ENCODE measurements around the gene PRDM16. TPM values are rescaled to one million over a fixed set of nuclear protein-coding genes. Genes with fewer than 3 reads are reported as not detected.
A peak's percentile ranks its signal among the peaks of the same experiment; 100 is the strongest.

The PRDM16 gene
- total RNA-seq, 1 experiment from 2014 or later = not detected

DNA sequence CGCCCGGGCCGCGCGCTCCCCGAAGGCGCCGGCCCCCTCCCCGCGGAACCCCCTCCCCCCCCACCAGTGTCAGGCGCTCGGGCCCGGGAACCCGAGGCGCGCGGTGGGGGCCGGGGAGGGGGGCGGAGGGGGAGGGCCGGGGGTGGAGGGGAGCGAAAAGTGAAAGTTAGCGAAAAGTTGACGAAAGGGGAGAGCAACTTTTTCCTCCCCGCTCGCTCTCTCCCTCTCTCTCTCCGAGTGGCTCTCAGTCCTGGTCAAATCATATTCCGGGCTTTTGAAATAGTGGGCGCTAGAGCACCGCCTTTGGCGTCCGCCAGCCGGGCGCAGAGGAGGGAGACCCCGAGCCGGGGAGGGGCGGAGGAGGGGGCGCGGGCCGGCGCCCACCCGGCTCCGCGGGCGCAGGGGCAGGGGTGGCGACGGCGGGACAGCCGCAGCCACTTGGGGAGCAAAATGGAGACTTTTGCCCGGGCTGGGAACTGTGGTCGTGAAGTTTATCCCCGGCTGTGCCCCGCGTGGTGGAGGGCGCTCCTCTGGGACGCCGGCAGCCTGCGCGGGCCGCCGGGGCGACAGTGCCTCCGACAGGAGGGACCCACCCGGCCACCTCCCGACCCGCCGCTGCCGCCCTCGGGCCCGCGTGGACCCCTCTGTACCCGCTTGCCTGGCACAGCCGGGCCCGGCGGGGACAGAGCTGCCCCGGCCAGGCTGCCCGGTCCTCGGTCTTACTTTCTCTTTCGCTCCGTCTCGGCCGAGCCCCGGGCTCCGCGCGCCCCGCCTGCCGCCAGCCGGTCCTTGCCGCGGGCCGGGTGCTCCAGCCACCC, 697 bp downstream of the PRDM16 start:
- peak; percentile 24 for DNase-seq (ENCODE audit: low read depth)

DNA sequence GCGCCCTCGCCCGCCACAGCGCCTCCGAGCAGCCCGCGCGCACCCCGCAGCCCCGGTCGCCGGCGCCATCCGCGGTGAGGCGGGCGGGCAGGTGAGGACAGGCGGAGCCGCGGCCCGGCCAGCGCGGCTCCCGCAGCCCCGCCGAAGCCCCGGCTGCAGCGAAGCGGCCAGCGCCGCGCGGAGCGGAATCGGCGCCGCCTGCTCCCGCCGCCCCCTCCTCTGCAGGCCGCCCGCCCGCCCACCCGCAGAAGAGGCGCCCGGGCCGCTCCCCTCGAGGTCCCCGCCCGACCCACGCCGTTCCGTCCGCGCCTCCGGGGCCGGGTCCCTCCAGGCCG, 1.3 kb downstream of the PRDM16 start:
- DNase-seq (ENCODE audit: low read depth) = no peak

DNA sequence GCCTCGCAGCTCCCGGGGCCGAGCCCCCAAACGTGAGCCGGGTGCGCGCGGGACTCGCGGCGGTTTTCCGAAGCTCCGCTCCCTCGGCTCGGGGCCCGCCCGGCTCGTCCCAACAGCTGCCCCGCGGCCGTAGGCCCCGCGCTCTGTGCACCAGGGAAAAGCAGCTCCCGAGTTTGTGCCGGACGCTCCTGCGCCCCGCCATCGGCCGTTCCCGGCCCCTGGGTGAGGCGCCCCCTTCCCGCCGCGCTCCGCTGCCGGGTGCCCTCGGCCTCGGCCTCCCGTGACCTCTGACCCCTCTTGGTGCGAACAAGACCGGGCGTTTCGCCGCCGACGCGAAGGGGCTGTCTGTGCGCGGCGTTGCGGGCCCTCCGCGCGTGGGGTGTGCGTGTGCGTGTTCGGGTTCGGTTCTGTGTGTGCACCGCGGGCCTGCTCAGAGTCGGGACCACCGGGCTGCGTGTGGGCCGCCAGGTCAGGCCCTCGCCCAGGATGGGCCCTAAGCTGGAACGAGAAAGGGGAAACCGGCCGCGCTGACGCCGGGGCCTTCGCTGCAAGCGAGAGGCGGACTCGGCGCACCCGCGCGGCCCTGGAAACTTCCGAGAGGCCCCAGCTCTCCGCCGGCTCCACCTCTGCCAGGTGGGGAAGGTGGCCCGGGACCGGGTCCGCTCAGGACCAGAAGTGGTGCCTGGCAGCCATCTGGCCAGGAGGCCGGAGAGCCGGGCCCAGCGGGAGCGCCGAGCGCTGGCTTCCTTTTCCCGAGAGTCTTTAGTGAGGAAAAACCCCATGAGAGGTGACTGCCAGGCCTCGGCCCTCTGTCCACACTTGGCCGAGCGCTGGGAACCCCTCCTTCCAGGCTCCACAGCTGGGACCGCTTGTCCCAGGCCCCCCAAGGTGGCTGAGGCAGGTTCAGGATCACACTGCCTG, 1.9 kb downstream of the PRDM16 start:
- DNase-seq (ENCODE audit: low read depth) = no peak

DNA sequence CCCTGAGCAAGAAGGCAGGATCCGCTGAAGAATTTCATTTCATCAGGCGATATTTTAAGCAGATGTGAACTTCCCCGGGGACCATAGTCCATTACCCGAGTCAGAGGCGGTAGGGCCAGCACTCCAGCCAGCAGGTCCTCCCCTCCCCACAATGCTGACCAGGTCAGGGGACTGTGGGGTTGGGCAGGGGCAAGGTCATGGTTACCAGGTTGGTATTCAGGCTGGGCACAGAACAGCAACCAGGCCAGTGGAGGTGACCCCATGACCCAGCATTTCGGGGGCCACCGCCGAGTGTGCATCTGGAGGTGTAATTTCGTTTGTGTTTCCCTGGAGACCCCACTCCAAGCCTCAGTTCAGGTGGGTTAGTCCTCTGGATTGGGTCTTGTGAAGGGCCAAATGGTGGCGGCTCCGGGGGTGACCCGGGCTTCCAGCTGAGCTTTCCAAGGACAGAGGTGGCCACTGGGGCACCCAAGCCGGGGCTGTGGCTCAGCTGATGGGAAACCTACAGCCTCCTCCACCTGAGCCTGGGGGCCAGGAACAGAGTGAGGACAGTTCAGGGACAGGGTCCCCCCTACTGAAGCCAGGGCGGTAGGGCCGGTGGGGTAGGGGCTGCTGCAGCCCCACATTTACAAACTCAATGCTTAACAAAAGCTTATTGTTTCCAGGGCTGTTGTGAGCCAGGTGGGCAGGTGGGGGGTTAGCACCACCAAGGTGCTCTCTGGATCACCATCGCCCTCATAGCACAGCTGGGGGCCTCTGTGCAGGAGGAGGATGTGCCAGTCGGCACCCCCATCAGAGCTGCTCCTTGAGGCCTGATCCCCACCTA, 2.8 kb downstream of the PRDM16 start:
- DNase-seq (ENCODE audit: low read depth) = no peak

- DNase-seq (ENCODE audit: low read depth) = no peak
Measured at GRCh38 chr1:3072391-3073185, 3.6 kb downstream of the PRDM16 start.

GRCh38 chr1:3073186-3073488, 4.1 kb downstream of the PRDM16 start:
- no peak for DNase-seq (ENCODE audit: low read depth)

- no peak for DNase-seq (ENCODE audit: low read depth)
Measured at GRCh38 chr1:3073489-3074296, 4.7 kb downstream of the PRDM16 start.

DNA sequence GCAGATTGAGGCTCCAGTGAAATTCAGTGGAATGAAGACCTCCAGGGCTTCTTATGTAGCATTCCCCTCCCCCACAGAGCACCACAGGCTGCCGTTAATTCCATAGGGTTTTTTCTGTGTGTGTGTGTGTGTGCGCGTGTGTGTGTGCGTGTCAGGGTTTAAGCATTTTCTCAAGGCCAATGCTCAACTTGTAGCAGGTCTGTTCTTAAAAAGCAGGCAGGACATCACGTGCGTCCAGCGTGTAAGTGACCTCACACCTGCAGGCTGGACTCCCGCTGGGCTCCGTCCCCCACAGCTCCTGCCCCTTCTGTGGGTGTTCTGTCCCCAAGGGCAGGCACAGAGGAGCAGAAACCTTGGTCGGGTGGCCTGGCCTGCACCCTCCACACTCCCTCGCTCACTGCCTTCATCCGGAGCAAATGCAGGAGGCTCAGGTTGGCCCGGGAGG, 5.3 kb downstream of the PRDM16 start:
- no peak for DNase-seq (ENCODE audit: low read depth)

- DNase-seq (ENCODE audit: low read depth) = no peak
Measured at GRCh38 chr1:3074800-3075199, 5.8 kb downstream of the PRDM16 start.

DNA sequence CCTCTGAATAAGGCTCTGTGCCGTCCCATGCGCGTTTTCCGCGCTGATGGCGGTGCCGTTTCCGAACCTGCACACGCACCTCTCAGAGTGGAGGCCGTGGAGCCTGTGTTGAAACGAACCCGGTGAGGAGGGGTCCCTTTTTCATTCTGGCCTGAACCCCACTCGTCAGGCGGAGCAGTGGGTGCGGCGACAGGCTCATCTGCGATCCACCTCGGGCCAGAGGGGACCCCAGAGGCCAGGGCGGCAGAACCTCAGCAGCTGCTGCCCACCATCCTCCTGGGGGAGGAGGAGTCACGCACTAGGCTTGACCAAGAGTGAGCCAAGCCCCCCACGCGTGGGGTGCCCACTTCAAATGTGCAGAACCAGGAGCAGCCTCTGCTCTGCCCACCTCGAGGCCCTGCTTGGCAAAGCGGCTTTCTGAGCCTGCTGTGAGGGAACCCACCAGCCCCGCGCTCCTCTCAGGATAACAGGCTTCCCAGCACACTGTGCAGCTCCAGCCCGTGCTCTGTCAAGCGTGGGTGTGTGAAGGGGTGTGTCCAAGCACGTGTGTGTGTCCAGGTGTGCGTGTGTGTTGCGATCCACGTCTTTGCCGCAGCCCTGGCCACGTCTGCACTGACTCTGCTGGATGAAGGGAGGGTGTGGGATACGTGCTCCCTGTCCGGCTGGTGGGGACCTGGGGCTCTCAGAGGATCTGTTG, 6.8 kb downstream of the PRDM16 start:
- no peak for DNase-seq (ENCODE audit: low read depth)

DNA sequence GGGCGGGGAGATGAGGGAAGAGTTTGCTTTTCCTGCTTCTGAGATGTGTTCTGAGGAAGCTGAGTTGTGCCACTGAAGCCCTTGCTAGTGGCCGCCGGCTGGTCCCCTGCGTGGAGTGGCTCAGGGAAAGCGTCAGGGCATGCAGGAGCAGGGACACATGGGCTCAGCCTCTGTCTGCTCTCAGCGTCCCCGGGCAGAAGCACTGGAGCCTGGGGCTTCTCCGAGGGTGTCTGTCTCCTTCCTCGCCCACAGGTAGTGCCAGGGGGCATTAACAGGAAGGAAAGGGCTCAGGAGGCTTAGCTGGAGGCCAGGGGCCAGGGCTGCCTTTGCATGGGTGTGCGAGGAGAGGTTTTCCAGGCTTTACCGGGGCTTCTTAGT, 7.3 kb downstream of the PRDM16 start:
- DNase-seq (ENCODE audit: low read depth) = no peak

DNA sequence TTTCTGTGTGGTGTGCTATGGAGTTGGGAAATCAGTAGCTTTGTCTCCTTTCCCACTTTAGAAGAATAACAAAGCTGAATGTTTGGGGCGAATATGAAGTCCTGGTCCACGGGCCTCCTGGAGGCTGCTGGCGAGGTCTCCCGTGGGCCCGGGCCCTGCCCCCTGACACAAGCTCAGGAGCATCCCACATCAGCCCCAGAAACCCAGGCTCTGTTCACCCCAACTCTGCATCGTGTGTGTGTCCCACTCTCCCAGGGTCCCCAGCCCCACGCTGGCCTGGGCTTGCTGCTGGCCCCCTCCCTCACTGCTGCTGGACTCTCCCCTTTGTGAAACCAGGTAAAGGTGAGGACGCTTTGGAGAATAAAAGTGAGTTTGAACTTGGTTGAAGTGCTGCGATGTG, 8.1 kb downstream of the PRDM16 start:
- no peak for DNase-seq (ENCODE audit: low read depth)

DNA sequence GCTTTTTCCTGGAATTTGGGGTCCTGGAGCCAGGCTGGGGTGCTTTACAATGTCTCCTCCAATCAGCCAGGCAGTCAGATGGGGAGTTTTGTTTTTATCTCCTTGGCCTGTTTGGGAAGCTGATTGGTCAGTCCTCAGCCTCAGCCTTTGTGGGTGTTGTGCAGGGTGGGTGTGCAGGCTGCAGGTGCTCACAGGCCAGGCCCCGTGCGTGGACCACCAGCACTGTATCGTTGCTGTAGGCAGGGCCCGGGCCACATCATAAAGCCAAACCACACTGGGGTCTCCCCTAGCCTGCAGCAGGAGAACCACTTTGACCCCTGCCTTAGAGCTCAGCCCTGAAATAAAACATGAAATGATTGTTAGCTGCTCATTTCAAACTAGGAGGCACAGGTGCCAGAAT, 8.6 kb downstream of the PRDM16 start:
- no peak for DNase-seq (ENCODE audit: low read depth)

DNA sequence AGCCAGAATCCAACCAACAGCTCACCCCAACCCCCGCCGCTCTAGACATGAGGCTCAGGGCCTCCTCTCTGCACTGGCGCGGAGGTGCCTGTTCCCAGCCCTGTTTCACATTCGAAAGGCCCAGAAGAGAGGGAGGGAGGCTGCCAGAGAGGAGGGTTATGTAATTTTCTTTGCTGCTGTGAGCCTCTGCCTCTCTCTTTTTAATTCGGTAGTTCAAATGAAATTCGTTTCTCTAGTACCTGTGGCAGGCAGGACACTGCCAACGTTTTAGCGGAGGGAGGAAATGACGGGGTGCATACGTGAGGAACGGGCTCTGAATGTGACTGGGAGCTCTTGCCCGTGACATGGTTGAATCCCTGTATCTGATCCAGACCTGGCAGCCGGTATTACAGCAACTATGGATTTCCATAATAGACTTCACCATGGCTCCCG, 9.4 kb downstream of the PRDM16 start:
- DNase-seq (ENCODE audit: low read depth) = no peak

GRCh38 chr1:3078871-3079270, 9.9 kb downstream of the PRDM16 start:
- DNase-seq (ENCODE audit: low read depth) = no peak

GRCh38 chr1:3079381-3080052, 10.5 kb downstream of the PRDM16 start:
- no peak for DNase-seq (ENCODE audit: low read depth)

DNA sequence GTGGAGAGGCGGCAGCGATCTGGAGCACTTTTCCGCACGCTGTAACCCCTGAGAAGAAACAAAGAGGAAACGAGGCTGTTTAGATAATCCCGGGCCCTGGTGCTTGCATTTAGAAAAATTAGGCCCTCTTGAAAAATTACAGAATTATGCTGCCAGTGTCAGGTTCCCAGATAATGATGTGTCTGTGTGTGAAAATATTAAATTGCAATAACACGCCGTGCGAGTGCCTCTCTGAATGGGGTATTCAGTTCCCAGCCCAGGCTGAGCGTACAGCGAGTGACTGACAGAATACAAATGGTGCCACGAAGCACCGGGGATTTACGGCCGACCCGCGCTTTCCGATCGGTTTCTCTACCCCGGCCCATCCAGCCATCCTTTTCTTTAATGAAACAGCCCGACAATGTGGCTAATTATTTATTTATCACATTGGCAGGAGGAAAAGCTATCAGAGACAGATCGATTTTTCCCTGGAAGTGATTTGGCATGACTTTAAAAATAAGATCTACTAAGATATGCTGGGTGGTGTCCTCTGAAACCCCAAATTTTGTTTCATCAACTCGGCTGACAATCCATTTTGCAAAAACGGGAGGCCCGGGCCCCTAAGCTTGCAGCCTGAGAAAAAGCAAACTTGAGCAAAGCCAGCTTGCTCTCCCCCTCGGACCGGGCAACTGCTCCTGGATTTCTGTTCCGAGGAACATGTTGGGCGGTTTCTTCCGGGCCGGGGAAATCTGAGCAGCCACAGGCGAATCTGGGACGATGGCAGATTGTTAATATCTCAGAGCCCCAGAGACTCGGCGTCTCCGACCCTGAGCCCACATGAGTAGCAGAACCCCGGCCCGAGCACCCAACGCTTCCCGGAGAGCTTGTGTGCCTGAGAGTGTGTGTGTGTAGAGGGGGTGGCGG, 11.3 kb downstream of the PRDM16 start:
- no peak for DNase-seq (ENCODE audit: low read depth)

DNA sequence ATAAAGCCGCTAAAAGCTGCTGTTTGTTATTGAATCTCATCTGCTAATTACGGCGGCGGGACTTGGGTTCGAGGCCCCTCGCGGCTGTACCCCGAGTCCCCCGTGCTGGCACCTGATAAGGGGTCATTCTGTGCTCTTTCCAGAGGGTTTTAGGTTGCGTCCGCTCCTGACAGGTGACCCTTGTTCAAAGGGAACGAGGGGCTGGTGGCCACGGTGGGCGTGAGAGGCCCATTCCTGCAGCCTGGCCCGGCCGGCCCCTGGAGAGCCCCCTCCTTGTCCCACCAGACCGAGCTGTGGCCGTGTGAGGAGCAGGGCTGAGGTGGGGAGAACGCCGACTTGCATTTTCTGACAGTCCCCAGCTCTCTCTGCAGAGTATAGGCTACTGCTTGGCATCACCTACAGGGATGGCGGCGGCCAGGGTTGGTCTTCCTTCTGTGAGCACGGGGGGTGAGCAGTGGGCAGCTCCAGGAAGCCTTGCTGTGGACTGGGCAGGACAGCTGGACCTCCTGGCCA, 12.2 kb downstream of the PRDM16 start:
- no peak for DNase-seq (ENCODE audit: low read depth)

Data from RPMI7951 (cell line).